Keratinocyte (primary cell): ENCODE data around the gene PSMD7.
"Not testable (repeated sequence)": the region's sequence is repeated elsewhere in the genome, so short reads cannot be mapped to it uniquely, and the experiment has no call there.

Experiments
- CTCF ChIP-seq, 3 experiments: IDR thresholded peaks in 1 of 3; conservative IDR thresholded peaks in 1 of 3; optimal IDR thresholded peaks in 1 of 3; 2 replicates in 2 of 3; 3 replicates in 1 of 3; pipeline versions ENCODE3 to v1.5.1; 2011; ENCODE audit warnings: low read length in 3 of 3, mild to moderate bottlenecking in 3 of 3, moderate library complexity in 2 of 3, control low read depth in 1 of 3, inconsistent platforms in 1 of 3; ENCODE audit not compliant: insufficient read depth in 2 of 3; ENCODE audit errors: extremely low read depth in 1 of 3
- EZH2 ChIP-seq: IDR thresholded peaks from one replicate; pipeline ENCODE4 v1.6.1; 2012; ENCODE audit warnings: inconsistent platforms, mild to moderate bottlenecking, low read length, moderate library complexity

GRCh38 chr16:74337506-74337905, 40.9 kb downstream of the PSMD7 start:
- TF ChIP-seq CTCF (optimal IDR thresholded peaks at IDR 0.05 in 1 of 3, IDR thresholded peaks at IDR 0.05 in 1 of 3, conservative IDR thresholded peaks at IDR 0.05 in 1 of 3; ENCODE audit: extremely low read depth in 1 of 3, insufficient read depth in 2 of 3, low read length in 3 of 3); EZH2: not testable (repeated sequence)
